KOPT-K1 (cell line): Measurements from ENCODE around the gene TSPAN11.
"Not testable (repeated sequence)": the region's sequence is repeated elsewhere in the genome, so short reads cannot be mapped to it uniquely, and the experiment has no call there.

Experiments
- H3K27ac ChIP-seq: fragments of 200-600 bp; sonication (generic); 2 replicates; pipeline ENCODE4 v1.5.1; 2016; ENCODE audit warnings: antibody characterized with exemption, mild to moderate bottlenecking, low read depth, low read length; ENCODE audit not compliant: poor library complexity, severe bottlenecking
- H3K36me3 ChIP-seq: fragments of 200-600 bp; sonication (generic); 2 replicates; pipeline ENCODE4 v1.5.1; 2017; ENCODE audit warnings: antibody characterized with exemption, mild to moderate bottlenecking, low read length, moderate library complexity; ENCODE audit not compliant: insufficient read depth
- H3K9me3 ChIP-seq: fragments of 200-600 bp; sonication (generic); 2 replicates; pipeline ENCODE4 v1.5.1; 2017; ENCODE audit warnings: antibody characterized with exemption, low read length, mild to moderate bottlenecking; ENCODE audit not compliant: insufficient read depth, poor library complexity, severe bottlenecking

The TSPAN11 gene

DNA sequence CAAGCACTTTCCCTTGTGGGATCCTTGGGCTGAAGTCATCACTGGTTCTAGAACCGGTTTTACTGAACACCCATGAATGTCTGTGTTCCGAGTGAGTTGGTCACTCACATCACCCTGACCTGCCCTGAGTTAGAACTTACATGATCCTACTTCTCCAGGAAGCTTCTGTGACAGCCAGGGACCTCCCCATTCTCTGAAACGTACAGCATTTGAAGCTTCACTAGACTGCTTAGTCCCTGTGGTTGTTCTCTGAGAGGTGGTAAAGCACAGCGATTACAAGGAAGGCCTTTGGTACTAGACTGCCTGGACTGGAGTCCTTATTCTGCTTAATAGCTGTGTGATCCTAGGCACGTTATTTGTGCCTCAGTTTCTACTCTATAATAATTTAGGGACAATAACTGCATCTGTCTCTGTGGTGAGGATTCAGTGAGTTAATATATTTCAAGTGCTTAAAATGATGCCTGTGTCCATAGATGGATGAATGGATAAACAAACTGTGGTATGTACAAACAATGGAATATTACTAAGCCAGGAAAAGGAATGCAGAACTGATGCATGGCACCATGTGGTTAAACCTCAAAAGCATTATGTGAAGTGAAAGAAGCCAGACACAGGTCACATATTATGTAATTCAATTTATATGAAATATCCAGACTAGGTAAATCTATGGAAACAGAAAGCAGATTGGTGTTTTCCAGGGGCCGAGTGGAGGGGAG lies 92.4 kb downstream of the TSPAN11 start:
- H3K9me3 ChIP-seq = no peaks in the 10 kb centered on the region
- H3K36me3 ChIP-seq = no peaks in the 10 kb centered on the region
- no peak overlapping the region for H3K27ac ChIP-seq

DNA sequence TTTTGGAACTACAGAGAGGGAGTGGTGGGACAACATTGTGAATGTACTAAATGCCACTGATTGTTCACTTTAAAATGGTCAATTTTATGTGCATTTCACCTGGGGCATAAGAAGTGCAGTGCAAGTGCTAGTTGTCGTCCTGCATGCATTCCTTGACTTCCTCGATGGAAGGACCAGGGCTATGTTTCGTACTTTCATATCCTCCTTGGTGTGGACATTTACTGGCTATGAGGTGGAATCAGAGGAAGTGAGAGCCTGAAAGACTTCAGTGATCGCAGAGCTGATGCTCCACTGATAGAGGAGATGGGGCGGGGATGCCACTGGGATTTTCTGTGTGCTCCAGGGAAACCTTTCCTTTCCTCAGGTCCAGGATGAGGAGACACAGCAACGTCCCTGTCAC lies 93.0 kb downstream of the TSPAN11 start:
- H3K27ac ChIP-seq = no peak overlapping the region
- no peaks in the 10 kb centered on the region for H3K9me3 ChIP-seq
- H3K36me3 ChIP-seq = no peaks in the 10 kb centered on the region

DNA sequence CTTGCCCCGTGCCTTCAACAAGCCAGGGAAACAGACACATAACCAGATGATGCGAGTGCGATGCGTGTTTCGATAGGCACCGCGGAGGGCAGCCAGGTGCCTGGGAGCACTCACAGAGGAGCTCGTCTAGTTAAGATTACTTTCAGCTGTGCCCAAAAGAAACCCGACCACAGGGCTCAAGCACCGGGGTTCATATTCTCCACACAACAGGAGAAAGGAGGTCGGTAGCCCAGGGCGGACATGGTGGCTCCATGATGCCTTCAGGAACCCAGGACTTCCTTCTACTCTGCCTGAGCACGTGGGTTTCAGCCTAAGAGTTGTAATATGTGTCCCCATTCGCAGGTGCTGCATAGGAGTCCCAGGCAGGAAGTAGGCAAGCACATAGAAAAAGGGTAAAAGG lies 93.4 kb downstream of the TSPAN11 start:
- Histone ChIP-seq H3K27ac (no peak overlapping the region), H3K9me3 (no peaks in the 10 kb centered on the region), H3K36me3 (no peaks in the 10 kb centered on the region)

DNA sequence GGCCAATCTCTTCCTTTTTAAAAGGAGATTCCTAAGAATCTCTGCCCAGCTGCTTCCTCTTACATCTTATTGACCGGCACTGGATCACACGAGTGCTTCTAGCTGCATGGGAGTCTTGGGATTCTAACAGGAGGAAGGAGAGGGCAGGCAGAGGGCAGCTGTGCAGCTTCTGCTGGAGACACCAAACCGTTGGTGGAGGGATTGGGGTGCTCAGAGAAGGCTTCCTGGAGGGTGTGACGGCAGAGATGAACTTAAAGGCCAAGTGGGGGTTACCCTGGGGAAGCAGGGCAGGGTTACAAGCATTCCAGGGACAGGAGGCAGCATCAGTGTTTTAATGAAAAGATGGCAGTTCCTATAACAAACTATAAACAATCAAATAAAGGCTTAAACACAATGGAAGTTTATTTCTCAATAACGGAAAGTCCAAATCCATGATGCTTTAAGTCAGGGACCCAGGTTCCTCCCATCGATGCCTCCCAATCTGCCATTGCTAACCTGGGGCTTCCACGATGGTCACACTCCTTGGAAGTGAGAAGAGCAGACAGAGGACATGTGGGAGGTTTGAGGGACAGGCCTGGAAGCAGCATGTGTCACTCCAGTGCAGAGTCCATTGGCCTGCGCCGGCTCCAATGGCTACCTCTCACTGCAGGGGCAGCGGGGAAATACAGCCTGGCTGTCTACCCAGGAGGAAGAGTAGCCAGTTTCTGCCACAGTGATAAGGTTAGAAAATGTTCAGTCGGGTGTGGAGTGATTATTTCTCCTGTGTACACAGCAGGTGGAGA lies 94.0 kb downstream of the TSPAN11 start:
- no peak overlapping the region for H3K27ac ChIP-seq
- H3K36me3 ChIP-seq = no peaks in the 10 kb centered on the region
- no peaks in the 10 kb centered on the region for H3K9me3 ChIP-seq

DNA sequence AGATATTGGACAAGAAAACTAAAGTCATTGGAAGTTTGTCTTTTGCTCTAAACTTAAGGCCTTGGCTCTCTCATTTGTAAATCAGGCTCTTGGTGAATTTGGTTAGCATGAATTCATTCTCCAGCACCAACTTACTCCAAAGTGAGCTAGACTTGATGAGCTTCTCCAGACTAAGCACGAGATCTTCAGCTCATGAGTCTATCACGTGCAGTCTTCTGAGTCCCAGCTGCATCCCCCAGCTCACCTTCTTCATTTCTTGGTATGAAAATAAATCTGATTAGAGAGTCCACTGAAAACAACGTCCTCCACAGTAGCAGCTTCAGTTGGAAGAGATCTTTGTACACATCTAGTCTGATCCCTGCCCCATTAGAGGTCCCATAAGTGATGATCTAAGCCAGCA lies 94.6 kb downstream of the TSPAN11 start:
- no peaks in the 10 kb centered on the region for H3K9me3 ChIP-seq
- H3K27ac ChIP-seq = no peak overlapping the region
- H3K36me3 ChIP-seq = no peaks in the 10 kb centered on the region

DNA sequence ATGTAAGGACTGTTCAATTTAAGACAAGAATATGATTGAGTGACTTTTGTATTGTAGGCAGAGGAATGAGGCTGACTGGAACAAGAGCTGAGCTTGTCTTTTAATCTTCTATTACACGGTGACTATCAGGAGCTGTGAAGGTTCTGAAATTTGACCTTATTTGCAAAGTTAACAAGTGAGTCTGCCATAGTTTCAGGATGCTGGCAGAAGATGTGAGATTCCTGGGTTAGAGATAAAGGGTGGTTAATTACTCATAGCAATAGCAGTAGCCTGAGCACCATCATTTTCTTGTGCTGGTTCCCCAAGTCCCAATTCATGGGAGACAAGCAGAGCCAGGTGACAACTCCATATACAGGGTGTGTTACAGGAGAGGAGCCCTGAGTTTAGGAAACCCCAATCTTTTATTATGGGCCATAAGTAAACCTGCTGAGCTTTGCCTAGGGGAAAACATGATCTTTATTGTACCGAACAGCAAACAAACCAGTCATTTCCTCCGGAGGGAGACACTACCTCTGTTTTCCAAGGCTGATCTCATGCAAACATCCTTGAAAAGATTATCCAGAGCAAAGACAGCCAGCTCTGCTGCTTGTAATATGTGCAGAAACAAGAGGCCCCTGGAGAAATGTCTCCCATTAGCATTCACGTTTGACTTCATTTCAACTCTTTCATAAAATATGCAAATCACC lies 95.4 kb downstream of the TSPAN11 start:
- Histone ChIP-seq H3K27ac (no peak overlapping the region), H3K9me3 (no peaks in the 10 kb centered on the region), H3K36me3 (no peaks in the 10 kb centered on the region)

DNA sequence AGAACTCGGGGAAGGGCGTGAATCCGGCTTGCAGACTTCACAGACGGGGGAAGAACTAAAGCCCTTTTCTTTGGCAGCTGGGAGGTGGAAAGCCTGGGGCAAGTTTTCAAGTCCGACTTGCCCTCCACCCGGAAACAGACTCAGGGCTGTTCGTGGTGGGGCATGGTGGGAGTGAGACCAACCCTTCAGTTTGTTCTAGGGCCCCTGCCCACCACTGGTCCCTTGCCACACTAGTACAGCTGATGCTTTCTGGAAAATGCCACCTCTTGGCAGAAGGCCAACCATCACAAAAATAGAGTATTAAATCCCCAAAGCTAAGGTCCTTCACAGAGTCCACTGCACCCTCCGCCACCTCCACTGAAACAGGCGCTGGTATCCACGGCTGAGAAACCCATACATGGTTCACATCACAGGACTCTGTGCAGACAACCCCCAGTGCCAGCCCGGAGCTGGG lies 96.8 kb downstream of the TSPAN11 start:
- Histone ChIP-seq H3K27ac (no peak overlapping the region), H3K9me3 (no peaks in the 10 kb centered on the region), H3K36me3 (no peaks in the 10 kb centered on the region)

DNA sequence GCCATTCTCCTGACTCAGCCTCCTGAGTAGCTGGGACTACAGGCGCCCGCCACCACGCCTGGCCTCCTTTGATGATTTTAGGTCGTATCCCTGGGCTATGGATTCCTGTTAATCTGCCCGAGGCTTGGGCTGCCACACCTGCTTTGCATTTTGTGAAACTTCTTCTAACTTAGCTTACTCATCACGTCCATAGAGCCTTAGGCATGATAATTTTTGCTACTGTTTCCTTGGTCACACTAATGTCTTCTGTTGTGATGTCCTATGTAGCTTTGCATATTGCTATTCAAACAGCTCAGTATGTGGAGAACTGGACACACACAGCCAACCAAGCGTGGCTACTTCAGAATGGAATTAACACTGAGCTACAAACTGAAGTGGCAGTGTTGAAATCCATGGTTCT lies 99.7 kb downstream of the TSPAN11 start:
- Histone ChIP-seq H3K36me3 (no peaks in the 10 kb centered on the region), H3K27ac (no peak overlapping the region), H3K9me3 (no peaks in the 10 kb centered on the region)

DNA sequence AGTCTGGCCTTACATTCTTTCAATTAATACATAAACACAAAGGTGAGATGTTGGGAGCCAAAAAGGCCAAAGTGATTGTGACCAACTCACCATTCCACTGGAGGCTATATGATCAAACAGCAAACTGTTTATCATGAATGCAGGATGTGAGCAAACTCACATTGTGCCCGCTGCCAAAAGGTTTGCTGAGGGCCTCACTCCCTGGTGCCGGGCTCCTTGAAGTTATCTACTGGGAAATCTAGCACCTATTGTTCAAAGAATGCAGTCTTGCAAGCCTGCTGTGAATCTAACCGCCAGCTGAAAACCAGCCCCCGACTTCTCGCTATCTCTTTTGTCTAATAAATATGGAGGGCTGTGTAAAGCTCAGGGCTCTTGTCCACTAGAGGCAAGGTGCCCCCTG lies 100.5 kb downstream of the TSPAN11 start:
- not testable (repeated sequence) for H3K36me3 ChIP-seq, H3K9me3 ChIP-seq, H3K27ac ChIP-seq

DNA sequence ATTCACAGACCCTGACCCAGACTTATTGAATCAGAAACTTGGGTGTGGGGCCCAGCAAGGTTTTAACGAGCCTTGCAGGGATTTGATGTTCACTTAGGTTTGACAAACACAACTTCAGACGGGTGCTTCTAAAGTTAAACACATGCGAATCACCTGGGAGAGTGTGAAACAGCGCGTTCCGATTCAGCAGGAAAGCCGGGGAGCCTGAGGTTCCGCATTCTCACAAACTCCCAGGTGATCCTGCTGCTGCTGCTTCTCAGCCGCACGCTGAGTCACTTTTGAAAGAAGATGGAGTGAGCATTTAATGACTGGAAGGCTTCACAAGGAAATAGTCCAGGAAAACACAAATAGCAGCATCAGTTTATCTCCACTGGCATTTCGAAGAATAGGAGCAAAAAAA lies 102.9 kb downstream of the TSPAN11 start:
- Histone ChIP-seq H3K36me3 (no peaks in the 10 kb centered on the region), H3K27ac (no peak overlapping the region)

DNA sequence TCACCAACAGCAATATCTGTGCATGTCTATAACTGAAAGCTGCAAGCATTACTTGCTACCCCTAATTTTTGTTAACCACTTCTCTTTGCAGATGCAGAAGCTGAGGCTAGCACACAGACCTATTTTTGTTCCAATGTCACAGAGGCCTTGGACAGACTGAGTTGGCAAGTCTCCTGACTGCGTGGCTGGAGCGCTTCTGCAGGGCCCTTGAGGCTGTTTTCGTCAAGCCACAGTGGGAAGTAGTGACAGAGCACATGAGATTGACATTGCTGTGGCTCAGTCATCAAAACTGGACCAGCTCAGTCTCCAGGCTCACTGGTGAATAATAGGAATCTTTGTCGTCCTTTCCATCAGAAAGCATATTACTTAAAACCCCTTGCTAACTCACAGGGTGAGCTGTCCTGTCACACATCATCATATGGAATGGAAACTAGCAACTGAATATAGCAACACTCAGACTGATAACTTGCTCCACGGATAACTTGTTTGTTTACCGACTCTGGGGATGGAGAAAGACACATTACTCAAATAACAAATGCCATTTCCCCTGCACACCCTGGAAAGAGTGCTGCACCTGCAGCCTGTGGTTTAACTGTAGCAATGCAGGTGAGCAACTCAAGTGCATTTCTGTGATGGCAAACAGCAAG lies 103.5 kb downstream of the TSPAN11 start:
- no peaks in the 10 kb centered on the region for H3K9me3 ChIP-seq
- no peak overlapping the region for H3K27ac ChIP-seq
- no peaks in the 10 kb centered on the region for H3K36me3 ChIP-seq

More for the DNA sequence above, 102.9 kb downstream of the TSPAN11 start:
- H3K9me3 ChIP-seq = no peaks in the 10 kb centered on the region

DNA sequence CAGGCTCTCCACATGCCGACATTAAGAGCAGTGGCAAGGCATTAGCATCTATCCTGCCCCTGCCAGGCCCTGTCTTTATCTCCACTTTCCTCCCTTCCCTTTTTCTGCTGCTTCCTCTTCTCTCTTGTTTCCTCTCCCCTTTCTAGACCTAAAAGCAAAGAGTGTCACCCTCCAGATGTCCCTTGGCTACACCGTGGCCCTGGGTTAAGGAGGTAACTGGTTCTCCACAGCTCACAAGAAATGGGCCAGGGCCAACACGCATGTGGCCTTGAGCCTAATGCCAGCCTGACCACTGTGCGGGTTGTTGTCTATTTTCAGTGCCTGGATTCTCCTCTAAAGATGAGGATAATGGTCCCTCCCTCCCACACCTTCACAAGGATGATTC lies 105.4 kb downstream of the TSPAN11 start:
- Histone ChIP-seq H3K27ac (no peak overlapping the region), H3K9me3 (no peaks in the 10 kb centered on the region)

DNA sequence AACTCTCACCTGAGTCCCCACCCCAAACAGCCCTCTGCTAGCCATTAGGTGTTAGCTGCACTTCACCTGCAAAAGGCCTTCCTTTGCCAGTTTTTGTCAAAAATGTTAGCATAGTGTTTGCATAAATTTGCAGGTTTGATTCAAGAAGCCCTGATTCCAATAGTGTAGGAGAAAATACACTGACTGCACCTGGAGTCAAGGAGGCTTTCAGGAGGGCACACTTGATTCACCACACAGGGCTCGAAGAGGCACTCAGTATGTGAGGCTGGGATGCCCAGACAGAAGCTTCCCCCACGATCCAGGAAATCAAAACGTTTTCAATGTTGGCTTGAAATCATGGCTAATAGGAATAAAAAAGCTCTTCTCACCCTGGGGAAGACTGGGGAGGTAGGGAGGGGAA lies 106.6 kb downstream of the TSPAN11 start:
- Histone ChIP-seq H3K27ac (no peak overlapping the region), H3K36me3 (no peaks in the 10 kb centered on the region), H3K9me3 (no peaks in the 10 kb centered on the region)

More for the DNA sequence above, 105.4 kb downstream of the TSPAN11 start:
- H3K36me3 ChIP-seq = no peaks in the 10 kb centered on the region

DNA sequence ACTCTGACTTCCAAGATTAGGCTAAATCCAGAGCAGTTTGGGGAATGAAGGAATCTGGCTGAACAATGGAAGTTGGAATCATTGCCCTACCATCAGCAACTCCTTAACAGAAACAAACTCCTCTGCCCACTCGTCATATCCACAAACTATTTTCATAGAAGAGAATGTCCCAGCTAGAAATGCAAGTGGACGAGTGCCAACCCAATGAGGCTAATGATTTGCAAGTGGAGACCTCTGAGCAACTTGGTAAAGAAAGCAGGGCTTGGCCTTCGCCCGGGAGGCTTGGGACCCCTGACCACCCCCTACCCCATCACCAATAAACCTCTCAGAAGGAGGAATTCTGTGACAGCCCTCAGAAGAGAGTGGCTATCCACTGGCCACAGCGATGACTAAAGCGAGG lies 107.1 kb downstream of the TSPAN11 start:
- H3K9me3 ChIP-seq = no peaks in the 10 kb centered on the region
- no peak overlapping the region for H3K27ac ChIP-seq
- no peaks in the 10 kb centered on the region for H3K36me3 ChIP-seq

DNA sequence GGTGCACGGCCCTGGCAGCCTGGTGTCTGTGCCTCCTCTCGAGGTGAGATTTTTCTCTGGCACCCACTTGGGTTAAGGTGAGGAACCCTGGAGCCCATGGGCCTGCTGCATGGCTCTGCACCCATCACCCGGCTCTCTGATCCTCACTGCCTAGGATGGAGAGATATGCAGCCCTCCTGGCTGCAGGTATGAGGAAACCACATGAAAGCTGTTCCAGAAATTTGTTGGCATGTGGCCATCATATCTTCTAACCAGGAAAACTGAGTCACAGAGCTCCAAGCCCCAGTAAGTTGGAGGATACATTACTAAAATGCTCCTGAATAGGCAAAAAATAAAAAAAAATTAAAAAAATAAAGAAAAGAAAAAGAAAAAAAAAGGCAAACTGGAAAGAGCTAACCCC lies 107.8 kb downstream of the TSPAN11 start:
- H3K27ac ChIP-seq = no peak overlapping the region
- H3K36me3 ChIP-seq = no peaks in the 10 kb centered on the region

More for the DNA sequence above, 107.8 kb downstream of the TSPAN11 start:
- no peaks in the 10 kb centered on the region for H3K9me3 ChIP-seq
